ENCODE data around the gene SETBP1. TPM values are rescaled to one million over a fixed set of nuclear protein-coding genes. Genes with fewer than 3 reads are reported as not detected.

SETBP1 gene
- total RNA-seq, 1 experiment from 2014 or later = 9.6 TPM

- TF ChIP-seq PRDM15 (CRISPR knock-in tag; IDR thresholded peaks at IDR 0.05) (no peak), HMGXB4 (CRISPR knock-in tag; IDR thresholded peaks at IDR 0.05) (no peak), NR1H2 (CRISPR knock-in tag; IDR thresholded peaks at IDR 0.05) (no peak), ZNF138 (CRISPR knock-in tag; conservative IDR thresholded peaks at IDR 0.05) (no peak)
These were observed 273.6 kb downstream of the SETBP1 start (continued) for GRCh38 chr18:44954257-44954656.

- CTCF ChIA-PET = no interaction called here
- POLR2A ChIA-PET = interaction anchor here (0.6 kb wide), 1 partner anchor 1708 kb away, joined by 4 read pairs; no protein-coding TSS in a partner anchor
- TF ChIP-seq TEAD4 (CRISPR knock-in tag; IDR thresholded peaks at IDR 0.05) (no peak), ZSCAN18 (CRISPR knock-in tag; IDR thresholded peaks at IDR 0.05) (no peak), GTF2I (CRISPR knock-in tag; conservative IDR thresholded peaks at IDR 0.05) (no peak), ZNF425 (CRISPR knock-in tag; conservative IDR thresholded peaks at IDR 0.05) (no peak), ZNF512 (CRISPR knock-in tag; IDR thresholded peaks at IDR 0.05; ENCODE audit: borderline replicate concordance) (no peak), MXD4 (CRISPR knock-in tag; IDR thresholded peaks at IDR 0.05; ENCODE audit: borderline replicate concordance) (no peak), FOXJ3 (CRISPR knock-in tag; IDR thresholded peaks at IDR 0.05; ENCODE audit: borderline replicate concordance) (no peak), CTCF (IDR thresholded peaks at IDR 0.05) (no peak), FOXP4 (CRISPR knock-in tag; IDR thresholded peaks at IDR 0.05) (no peak), PREB (CRISPR knock-in tag; IDR thresholded peaks at IDR 0.05; ENCODE audit: borderline replicate concordance) (no peak), TCF7 (CRISPR knock-in tag; IDR thresholded peaks at IDR 0.05; ENCODE audit: low read depth) (no peak), RORB (CRISPR knock-in tag; IDR thresholded peaks at IDR 0.05) (no peak), FOXP1 (CRISPR knock-in tag; IDR thresholded peaks at IDR 0.05; ENCODE audit: borderline replicate concordance) (no peak), ESRRA (CRISPR knock-in tag; IDR thresholded peaks at IDR 0.05; ENCODE audit: borderline replicate concordance) (no peak), JUN (CRISPR knock-in tag; IDR thresholded peaks at IDR 0.05) (no peak), ZNF416 (CRISPR knock-in tag; IDR thresholded peaks at IDR 0.05) (no peak)
- H3K4me3 Mint-ChIP-seq = no peak overlapping the region
- H3K27ac Mint-ChIP-seq = no peak overlapping the region
- DNase-seq (ENCODE audit: low spot score) = no peak
- ATAC-seq = no peak
- H3K9me3 Mint-ChIP-seq = peaks cover 5% of the 10 kb centered on the region; the same call in 1 of the 2 replicates
- H3K4me1 Mint-ChIP-seq = no peaks in the 10 kb centered on the region
- H3K27me3 Mint-ChIP-seq (ENCODE audit: low read depth) = no peaks in the 10 kb centered on the region
- peaks cover 8% of the 10 kb centered on the region for H3K36me3 Mint-ChIP-seq
These were observed 275.1 kb downstream of the SETBP1 start for GRCh38 chr18:44955825-44956224.
